ENCODE data around the gene CHPT1.

CHPT1 gene

GRCh38 chr12:101694986-101695385 lies 2.5 kb upstream of the CHPT1 start:
- peaks cover 17% of the 10 kb centered on the region for H3K4me1 ChIP-seq
- H3K27me3 ChIP-seq (ENCODE audit: low read depth): no peaks in the 10 kb centered on the region
- DNase-seq (ENCODE audit: low spot score in 2 of 2): no peak
- in situ Hi-C loops (cut with MboI; ENCODE audit: low sequenced_read_pairs): loop anchor here (5.0 kb wide), 1 partner anchor 33 kb away; no protein-coding TSS in a partner anchor
- no peak overlapping the region for H3K4me3 ChIP-seq
- H3K9me3 ChIP-seq: peaks cover 4% of the 10 kb centered on the region; the same call in 1 of the 2 replicates
- H3K36me3 ChIP-seq (replicated peaks): no peaks in the 10 kb centered on the region

DNA sequence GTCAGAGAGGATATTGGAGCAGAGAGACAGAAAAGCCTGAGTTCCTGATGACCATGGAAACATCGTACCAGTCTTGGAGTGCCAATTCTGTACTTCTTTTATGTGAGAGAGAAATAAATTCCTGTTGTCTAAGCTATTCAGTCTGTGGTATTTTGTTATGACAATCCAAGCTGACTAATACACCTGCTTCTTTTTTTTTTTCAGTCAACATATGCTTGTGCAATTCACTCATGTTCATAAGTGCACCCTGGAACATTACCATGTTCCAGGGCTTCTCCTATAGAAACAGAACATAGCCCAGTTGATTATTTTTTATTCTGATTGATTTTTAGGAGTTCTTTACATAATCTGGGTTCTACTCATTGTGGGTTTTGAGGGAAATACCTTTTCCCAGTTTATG lies 1.7 kb upstream of the CHPT1 start:
- Histone ChIP-seq H3K36me3 (replicated peaks) (no peaks in the 10 kb centered on the region), H3K27me3 (ENCODE audit: low read depth) (no peaks in the 10 kb centered on the region), H3K4me1 (peaks cover 17% of the 10 kb centered on the region), H3K9me3 (peaks cover 4% of the 10 kb centered on the region; the same call in 1 of the 2 replicates), H3K4me3 (no peak overlapping the region)
- no peak for DNase-seq (ENCODE audit: low spot score in 2 of 2)
- in situ Hi-C loops (cut with MboI; ENCODE audit: low sequenced_read_pairs): loop anchor here (5.0 kb wide), 1 partner anchor 33 kb away; no protein-coding TSS in a partner anchor

DNA sequence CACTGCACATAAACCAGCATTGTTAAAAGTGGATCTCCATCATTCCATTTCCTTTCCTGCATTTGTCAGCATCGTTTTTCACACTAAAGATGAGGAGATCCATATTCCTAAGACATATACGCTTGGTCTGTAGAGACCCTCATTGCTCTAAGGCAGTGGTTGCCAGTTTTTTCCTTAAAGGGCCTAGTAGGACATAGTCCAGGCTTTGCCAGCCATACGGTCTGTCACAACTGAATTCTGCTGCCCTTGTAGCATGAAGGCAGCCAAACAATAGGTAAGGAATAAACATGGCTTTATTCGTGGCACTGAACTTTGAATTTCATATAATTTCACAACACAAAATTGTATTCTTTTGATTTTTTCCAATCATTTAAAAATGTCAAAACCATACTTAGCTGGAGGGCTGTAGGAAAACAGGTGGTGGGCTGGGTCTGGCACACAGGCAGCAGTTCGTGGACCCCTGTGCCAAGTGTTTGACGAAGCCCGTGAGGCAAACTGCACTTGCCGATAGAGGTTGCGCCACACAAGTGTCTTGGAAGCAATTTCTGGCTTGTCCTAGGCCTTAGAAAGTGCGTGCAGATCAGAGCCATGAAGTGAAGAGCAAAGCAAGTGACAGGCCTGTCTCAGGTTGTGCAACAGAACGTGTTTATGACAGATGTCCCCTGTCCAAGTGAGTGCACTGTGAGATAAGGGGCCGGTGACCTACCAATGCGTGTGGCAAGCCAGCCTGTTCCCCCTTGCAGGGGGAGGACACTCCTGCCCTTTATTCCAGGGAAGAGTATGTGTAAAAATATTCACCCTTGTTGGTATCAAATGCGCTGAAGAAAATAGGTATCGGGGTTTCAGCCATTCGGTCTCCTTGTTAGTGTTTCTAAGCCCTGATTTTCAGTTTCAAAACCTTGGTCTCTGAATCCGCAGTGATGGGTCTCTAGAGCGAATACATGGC lies 916 bp upstream of the CHPT1 start:
- peak in 1 of 2 experiments; percentile 24 for DNase-seq (ENCODE audit: low spot score in 2 of 2)
- H3K27me3 ChIP-seq (ENCODE audit: low read depth): no peaks in the 10 kb centered on the region
- no peaks in the 10 kb centered on the region for H3K36me3 ChIP-seq (replicated peaks)
- peak overlapping the region; percentile 73 for H3K4me3 ChIP-seq
- in situ Hi-C loops (cut with MboI; ENCODE audit: low sequenced_read_pairs): loop anchor here (5.0 kb wide), 1 partner anchor 34 kb away; no protein-coding TSS in a partner anchor
- peaks cover 4% of the 10 kb centered on the region; the same call in 1 of the 2 replicates for H3K9me3 ChIP-seq
- peaks cover 23% of the 10 kb centered on the region for H3K4me1 ChIP-seq

GRCh38 chr12:101697930-101698799 lies 725 bp downstream of the CHPT1 start:
- peak; percentile 35 to 44 for DNase-seq (ENCODE audit: low spot score in 2 of 2)
- peaks cover 40% of the 10 kb centered on the region for H3K4me1 ChIP-seq

GRCh38 chr12:101698800-101699347 lies 1.4 kb downstream of the CHPT1 start:
- H3K36me3 ChIP-seq (replicated peaks): peaks cover 7% of the 10 kb centered on the region
- no peaks in the 10 kb centered on the region for H3K27me3 ChIP-seq (ENCODE audit: low read depth)
- DNase-seq (ENCODE audit: low spot score in 2 of 2): peak; percentile 29 to 44
- in situ Hi-C loops (cut with MboI; ENCODE audit: low sequenced_read_pairs): loop anchor here (5.0 kb wide), 1 partner anchor 37 kb away; no protein-coding TSS in a partner anchor
- peak overlapping the region; percentile 73 for H3K4me3 ChIP-seq
- H3K4me1 ChIP-seq: peaks cover 40% of the 10 kb centered on the region
- peaks cover 4% of the 10 kb centered on the region; the same call in 1 of the 2 replicates for H3K9me3 ChIP-seq

More at GRCh38 chr12:101697930-101698799, 725 bp downstream of the CHPT1 start:
- Histone ChIP-seq H3K36me3 (replicated peaks) (peaks cover 4% of the 10 kb centered on the region; the same call in 1 of the 2 replicates), H3K9me3 (peaks cover 4% of the 10 kb centered on the region; the same call in 1 of the 2 replicates), H3K27me3 (ENCODE audit: low read depth) (no peaks in the 10 kb centered on the region), H3K4me3 (peak overlapping the region; percentile 73)
- in situ Hi-C loops (cut with MboI; ENCODE audit: low sequenced_read_pairs): loop anchor here (5.0 kb wide), 1 partner anchor 36 kb away; no protein-coding TSS in a partner anchor

GRCh38 chr12:101700299-101700820 lies 2.9 kb downstream of the CHPT1 start:
- peaks cover 7% of the 10 kb centered on the region for H3K36me3 ChIP-seq (replicated peaks)
- DNase-seq (ENCODE audit: low spot score in 2 of 2): no peak
- H3K27me3 ChIP-seq (ENCODE audit: low read depth): no peaks in the 10 kb centered on the region
- in situ Hi-C loops (cut with MboI; ENCODE audit: low sequenced_read_pairs): no loop called here
- peaks cover 35% of the 10 kb centered on the region for H3K4me1 ChIP-seq
- H3K9me3 ChIP-seq: no peaks in the 10 kb centered on the region
- H3K4me3 ChIP-seq: peak overlapping the region; percentile 0; the same call in 1 of the 2 replicates

GRCh38 chr12:101703487-101703886 lies 6.0 kb downstream of the CHPT1 start:
- Histone ChIP-seq H3K4me1 (peaks cover 23% of the 10 kb centered on the region), H3K9me3 (no peaks in the 10 kb centered on the region), H3K36me3 (replicated peaks) (peaks cover 7% of the 10 kb centered on the region), H3K27me3 (ENCODE audit: low read depth) (no peaks in the 10 kb centered on the region), H3K4me3 (no peak overlapping the region)
- DNase-seq (ENCODE audit: low spot score in 2 of 2): no peak
- in situ Hi-C loops (cut with MboI; ENCODE audit: low sequenced_read_pairs): no loop called here

DNA sequence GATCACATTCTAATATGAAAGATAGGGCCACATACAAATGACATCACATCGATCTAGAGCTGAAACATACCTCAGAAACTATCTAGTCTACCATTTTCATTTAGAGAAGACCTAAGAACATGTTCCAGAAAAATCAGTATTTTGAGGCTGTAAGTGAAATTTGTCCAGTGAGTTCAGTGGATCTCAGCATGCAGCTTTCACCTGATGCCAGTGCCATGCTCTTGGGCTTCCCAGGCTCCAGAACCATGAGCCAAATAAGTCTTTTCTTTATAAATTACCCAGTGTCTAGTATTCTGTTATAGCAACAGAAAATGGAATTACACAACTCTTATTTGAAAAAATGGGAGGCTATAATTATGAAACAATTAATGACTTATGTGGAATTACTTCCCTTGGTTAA lies 9.0 kb downstream of the CHPT1 start:
- Histone ChIP-seq H3K36me3 (replicated peaks) (peaks cover 17% of the 10 kb centered on the region), H3K4me3 (no peak overlapping the region), H3K27me3 (ENCODE audit: low read depth) (no peaks in the 10 kb centered on the region), H3K9me3 (no peaks in the 10 kb centered on the region), H3K4me1 (peaks cover 18% of the 10 kb centered on the region)
- in situ Hi-C loops (cut with MboI; ENCODE audit: low sequenced_read_pairs): no loop called here
- DNase-seq (ENCODE audit: low spot score in 2 of 2): no peak

DNA sequence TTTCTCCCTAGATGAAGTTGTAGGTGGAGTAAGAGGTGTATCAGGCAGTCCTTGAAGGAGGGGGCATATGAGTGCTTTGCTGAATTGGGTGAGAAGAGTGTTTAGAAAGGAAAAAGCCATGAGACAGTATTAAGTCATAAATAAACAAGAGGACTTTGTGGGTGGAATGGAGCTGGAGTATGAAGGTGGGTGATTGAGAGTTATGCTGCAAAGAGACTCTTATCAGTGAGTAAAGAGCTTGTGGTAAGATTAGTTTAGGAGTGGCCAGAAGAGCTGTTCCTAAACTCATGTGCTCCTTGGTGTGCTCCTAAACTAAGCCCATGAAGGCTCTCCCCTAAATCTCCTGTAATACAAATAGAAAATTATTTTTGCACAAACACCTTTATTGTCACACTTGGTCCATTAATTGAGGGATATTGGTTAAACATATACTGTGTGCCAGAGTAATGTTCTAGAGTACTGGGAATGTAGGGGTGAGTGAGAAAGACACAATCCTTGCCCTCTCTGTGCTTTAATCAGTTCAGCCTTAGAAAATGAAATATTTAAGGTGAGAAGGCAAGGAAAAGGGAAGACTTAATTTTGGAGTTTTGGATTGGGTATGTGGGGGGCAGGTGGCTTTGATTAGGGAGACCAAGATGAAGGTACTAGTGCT lies 9.8 kb downstream of the CHPT1 start:
- Histone ChIP-seq H3K36me3 (replicated peaks) (peaks cover 17% of the 10 kb centered on the region), H3K4me1 (peaks cover 9% of the 10 kb centered on the region), H3K9me3 (no peaks in the 10 kb centered on the region), H3K4me3 (no peak overlapping the region), H3K27me3 (ENCODE audit: low read depth) (no peaks in the 10 kb centered on the region)
- in situ Hi-C loops (cut with MboI; ENCODE audit: low sequenced_read_pairs): no loop called here
- no peak for DNase-seq (ENCODE audit: low spot score in 2 of 2)

DNA sequence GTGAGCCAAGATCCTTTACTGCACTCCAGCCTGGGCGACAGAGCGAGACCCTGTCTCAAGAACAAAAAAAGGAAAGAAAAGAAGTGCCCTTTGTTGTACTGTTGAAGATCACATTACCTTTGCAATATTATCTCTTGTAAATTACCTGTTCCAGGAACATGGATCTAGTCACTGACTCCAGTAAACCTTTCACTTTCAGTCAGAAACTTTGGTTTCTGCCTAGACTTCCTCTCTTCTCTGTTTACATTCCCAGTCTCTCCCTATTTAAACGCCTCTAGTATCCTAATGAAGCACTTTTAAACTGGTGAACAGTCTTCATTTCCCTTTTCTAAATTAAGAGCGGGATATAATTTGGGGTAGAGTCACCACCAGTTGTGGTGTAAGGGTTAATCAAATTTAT lies 12.8 kb downstream of the CHPT1 start:
- Histone ChIP-seq H3K4me3 (no peak overlapping the region), H3K36me3 (replicated peaks) (peaks cover 10% of the 10 kb centered on the region), H3K27me3 (ENCODE audit: low read depth) (no peaks in the 10 kb centered on the region), H3K4me1 (peaks cover 2% of the 10 kb centered on the region), H3K9me3 (no peaks in the 10 kb centered on the region)
- no peak for DNase-seq (ENCODE audit: low spot score in 2 of 2)
- in situ Hi-C loops (cut with MboI; ENCODE audit: low sequenced_read_pairs): no loop called here

DNA sequence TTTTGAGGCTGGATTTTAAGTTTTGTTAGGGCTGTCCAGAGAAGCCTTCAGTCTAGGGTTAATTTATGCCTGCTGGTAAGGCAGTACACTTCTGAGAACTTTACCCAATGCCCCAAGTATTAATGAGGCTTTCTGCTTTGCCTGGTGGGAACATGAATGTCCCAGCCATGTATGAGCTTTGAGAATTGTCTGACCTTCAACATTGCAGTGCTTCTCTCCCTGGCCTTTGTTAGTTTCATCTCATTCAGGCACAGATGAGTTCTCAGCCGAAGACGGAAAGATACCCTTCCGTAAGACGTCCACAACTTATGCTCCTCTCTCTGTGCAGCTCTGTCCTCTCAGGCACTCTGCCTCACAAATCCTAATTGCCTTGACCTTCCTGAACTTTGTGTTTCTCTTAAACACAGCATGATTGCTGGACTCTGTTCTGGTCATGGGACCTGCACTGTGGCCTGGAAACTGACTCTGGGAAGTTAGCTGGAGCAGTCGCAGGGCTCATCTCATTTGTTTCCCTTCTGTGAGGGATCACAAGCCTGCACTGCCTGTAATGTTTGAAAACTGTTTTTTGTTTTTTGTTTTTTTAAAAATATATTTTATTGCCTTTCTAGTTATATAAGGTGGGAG lies 15.7 kb downstream of the CHPT1 start:
- H3K36me3 ChIP-seq (replicated peaks): peaks cover 24% of the 10 kb centered on the region
- no peak overlapping the region for H3K4me3 ChIP-seq
- in situ Hi-C loops (cut with MboI; ENCODE audit: low sequenced_read_pairs): no loop called here
- no peak for DNase-seq (ENCODE audit: low spot score in 2 of 2)
- no peaks in the 10 kb centered on the region for H3K9me3 ChIP-seq
- H3K27me3 ChIP-seq (ENCODE audit: low read depth): no peaks in the 10 kb centered on the region
- peaks cover 2% of the 10 kb centered on the region for H3K4me1 ChIP-seq

- Histone ChIP-seq H3K4me3 (no peak overlapping the region), H3K9me3 (no peaks in the 10 kb centered on the region), H3K36me3 (replicated peaks) (peaks cover 20% of the 10 kb centered on the region), H3K27me3 (ENCODE audit: low read depth) (no peaks in the 10 kb centered on the region), H3K4me1 (peaks cover 2% of the 10 kb centered on the region)
- in situ Hi-C loops (cut with MboI; ENCODE audit: low sequenced_read_pairs): no loop called here
- DNase-seq (ENCODE audit: low spot score in 2 of 2): no peak
Measured at GRCh38 chr12:101713930-101714329, 16.5 kb downstream of the CHPT1 start.

All from HAP-1 (cell line).